HG02588 (cell line): ENCODE data around the gene RGL2.
"Not testable (repeated sequence)": the region's sequence is repeated elsewhere in the genome, so short reads cannot be mapped to it uniquely, and the experiment has no call there.

Source experiments
- ATAC-seq: cut with Tn5 transposase; IDR thresholded peaks from one replicate; pipeline ENCODE4 v1.9.1; 2021; ENCODE audit warnings: mild to moderate bottlenecking, moderate library complexity; ENCODE audit not compliant: unreplicated experiment

RGL2 gene

GRCh38 chr6:33273924-33274902, 24.5 kb downstream of the RGL2 start:
- no peak for ATAC-seq

DNA sequence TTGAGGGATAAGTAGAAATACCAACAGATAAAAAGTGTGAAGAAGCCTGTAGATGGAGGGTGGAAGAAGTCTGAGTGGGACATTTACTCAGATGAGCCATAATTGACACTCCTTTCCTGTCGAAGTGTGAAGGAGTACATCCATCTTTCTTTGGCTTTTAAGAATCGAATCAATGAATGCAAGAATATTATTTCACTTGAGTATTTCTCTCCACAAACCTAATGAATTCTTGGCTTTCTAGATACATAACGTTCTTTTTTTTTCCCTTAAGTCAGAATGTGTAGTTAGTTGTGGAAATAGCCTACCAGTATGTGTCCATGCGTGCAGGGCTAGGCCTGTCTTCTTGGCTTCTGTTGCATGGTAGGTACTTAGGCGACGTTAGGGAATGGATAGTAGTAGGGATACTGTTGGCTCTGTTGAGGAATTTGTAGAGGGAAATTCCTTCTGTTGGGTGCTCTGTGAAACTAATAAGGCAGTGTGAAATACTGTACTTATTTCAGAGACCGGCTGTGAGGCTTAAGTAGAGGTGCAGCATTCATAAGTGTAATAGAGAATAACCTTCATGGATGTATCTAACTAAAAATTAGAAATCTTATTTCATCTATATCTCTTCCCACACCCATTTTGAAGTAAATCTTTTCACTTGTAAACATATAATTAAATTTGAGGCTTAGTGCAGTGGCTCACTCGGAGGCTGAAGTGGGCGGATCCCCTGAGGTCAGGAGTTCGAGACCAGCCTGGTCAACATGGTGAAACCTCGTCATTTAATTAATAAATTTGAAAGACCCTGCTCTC, 25.4 kb downstream of the RGL2 start:
- no peak for ATAC-seq

GRCh38 chr6:33272275-33273128, 26.2 kb downstream of the RGL2 start:
- no peak for ATAC-seq

- ATAC-seq: peak; percentile 75
Observed at GRCh38 chr6:33271468-33272274, 27.1 kb downstream of the RGL2 start, which contains the start of the genes RPS18 and VPS52. Gene RPS18 (plus strand): TSS chr6:33272075. CDS start chr6:33272120, 45 bp downstream. Gene VPS52 (minus strand): TSS chr6:33271876. CDS start chr6:33271675, 201 bp downstream.

GRCh38 chr6:33271117-33271467, 27.6 kb downstream of the RGL2 start:
- peak; percentile 10 for ATAC-seq

GRCh38 chr6:33264015-33264414, 34.7 kb downstream of the RGL2 start:
- no peak for ATAC-seq

GRCh38 chr6:33262490-33262889, 36.3 kb downstream of the RGL2 start:
- ATAC-seq: not testable (repeated sequence)

- no peak for ATAC-seq
Observed at GRCh38 chr6:33259032-33259431, 39.7 kb downstream of the RGL2 start.

DNA sequence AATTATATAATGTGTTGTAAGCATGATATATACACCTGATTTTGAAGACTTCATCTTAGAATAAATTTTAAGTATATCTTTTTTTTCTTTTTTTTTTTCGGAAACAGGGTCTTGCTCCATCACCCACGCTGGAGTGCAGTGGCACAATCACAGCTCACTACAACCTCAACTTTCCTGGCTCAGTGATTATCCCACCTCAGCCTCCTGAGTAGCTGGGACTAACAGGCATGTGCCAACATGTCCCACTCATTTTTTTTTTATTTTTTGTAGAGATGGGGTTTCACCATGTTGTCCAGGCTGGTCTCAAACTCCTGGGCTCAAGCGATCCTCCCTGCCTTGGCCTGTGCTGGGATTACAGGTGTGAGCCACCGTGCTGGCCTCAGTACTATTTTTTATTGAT, 44.2 kb downstream of the RGL2 start:
- ATAC-seq: no peak

GRCh38 chr6:33252759-33253158, 46.0 kb downstream of the RGL2 start:
- ATAC-seq: no peak

GRCh38 chr6:33251395-33252012, 47.2 kb downstream of the RGL2 start:
- no peak for ATAC-seq

- ATAC-seq: no peak
Observed at GRCh38 chr6:33250731-33251130, 48.0 kb downstream of the RGL2 start.

DNA sequence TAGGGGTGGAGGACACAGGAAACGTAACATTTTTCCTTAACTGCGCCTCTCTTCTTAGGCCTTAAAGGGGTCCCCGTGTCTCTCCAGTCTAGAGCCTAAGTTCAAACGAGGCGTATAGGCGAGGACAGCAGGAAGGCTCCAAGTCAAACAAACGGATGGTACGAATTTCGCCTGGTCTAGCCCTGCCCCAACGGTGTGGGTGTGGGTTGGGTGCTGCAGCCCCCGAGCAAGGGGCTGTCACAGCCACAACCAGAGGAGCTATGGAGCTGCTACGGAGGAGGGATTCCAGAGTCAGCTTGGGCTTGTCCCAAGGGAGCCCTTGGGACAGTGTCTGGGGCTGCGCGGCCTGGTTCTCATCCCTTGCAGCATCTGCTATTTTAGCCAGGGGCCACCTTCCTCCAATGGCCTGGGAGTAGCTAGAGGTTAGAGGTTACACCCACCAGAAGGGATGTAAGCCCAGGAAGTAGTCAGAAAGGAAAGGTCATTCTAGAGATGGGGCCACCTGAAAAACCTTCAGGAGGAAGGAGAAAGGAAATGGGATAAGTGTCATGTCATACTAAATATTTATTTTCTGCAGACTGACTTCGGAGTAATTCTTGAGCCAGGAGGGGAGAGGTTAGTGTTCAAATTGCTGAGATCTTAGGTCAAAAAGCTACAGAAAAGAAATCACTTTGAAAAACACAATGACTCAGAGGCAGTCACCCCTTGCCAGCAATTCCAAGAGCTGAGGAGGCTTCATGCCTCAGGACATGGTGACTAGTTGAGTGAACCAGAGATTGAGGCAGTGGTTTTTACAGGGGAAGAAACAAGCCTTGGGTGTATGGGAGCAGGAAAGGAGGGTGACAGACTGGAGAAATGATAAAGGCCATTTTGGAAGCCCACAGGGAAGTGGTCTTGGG, 48.8 kb downstream of the RGL2 start:
- no peak for ATAC-seq

DNA sequence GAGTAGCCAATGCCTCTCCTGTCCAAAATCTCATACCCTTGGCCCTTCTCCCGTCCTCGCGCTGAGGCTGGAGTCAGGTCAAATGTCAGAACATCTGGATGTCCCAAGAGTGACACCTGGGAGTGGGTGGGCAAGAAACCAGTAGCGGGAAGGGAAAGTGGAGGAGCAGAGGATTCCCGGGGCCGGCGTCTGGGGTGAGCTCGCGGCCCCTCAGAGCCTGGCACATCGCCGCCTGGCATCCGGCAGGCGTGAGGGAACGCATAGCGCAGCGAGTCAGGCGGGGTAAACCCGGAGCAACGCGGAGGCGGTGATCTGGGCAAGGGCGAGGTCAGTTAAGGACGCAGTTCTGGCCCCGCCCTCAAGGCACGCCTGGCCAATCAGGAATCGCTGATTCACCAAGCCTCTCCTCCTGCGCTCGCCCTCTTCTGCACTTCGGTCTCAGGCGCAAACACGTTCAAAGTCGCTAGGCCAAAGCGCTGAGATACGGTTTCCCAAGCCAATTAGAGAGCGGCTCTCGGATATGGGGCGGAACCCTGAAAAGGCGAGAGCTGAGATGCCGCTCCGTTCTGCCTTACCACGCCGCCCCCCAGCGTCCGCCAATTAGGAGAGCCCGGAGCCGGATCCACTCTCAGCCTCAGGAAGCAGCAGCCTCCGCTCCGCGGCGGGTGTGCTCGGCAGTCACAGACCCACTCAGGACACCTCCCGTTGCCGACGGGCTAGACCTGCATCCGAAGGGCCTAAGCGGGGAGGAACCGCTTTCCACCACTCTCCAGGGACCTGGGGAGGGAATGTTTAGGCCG, 49.6 kb downstream of the RGL2 start:
- ATAC-seq: peak; percentile 90

GRCh38 chr6:33248643-33248931, 50.2 kb downstream of the RGL2 start:
- ATAC-seq: no peak

DNA sequence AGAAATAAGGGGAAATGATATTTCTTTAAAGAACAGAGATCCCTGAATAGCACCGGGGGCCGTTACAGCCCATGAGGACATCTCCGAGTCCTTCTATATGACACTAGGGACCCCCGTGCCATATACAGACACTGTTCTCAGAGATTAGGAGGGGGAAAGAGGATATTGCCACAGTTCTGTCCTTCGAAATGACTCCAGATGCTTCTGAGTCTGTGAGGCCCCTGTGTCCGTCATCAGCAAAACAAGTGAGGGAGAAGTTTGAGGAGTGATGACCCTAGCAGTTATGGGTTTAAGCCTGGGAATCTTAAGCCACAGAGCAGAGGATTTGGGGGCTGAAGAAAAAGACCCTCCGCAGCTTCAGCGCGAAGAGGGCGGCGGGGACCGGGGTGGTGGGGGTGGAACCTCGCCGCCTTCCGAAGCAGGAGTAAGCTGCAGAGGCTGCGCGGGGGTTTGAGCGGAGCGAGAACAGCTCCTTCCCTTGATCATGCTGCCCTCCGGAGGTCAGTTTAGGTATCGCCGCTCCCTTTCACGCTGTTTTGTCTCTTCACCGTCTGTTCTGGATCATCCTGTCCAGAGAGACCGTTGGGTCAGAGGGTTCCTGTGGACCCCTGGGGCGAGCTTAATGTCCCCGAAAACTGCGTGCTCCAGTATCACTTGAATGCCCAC, 50.6 kb downstream of the RGL2 start:
- no peak for ATAC-seq

- ATAC-seq: no peak
Observed at GRCh38 chr6:33243476-33243875, 55.3 kb downstream of the RGL2 start.
